K562 (cell line): Measurements from ENCODE around the gene SRRM4. TPM values are rescaled to one million over a fixed set of nuclear protein-coding genes. Genes with fewer than 3 reads are reported as not detected.

ENCODE experiments used
- ATAC-seq: fragments of 200-7000 bp; cut with Tn5 transposase; 3 replicates; pipeline ENCODE4 v1.9.1; 2020; ENCODE audit warnings: moderate library complexity
- BruUV-seq: library from RNA; stranded (reverse); fragments of 400-500 nt; replicated peaks from 2 replicates; lab custom pipeline; 2021; lab: Mats Ljungman, UMichigan
- CTCF ChIA-PET: fragments of 300-600 bp; formaldehyde crosslinking; extraction: SDS; loops from one replicate; lab custom pipeline; 2021; ENCODE audit warnings: low intra/inter-chr PET ratio; lab: Yijun Ruan, JAX
- POLR2A ChIA-PET: fragments of 300-600, 350-650 bp; sonication (Branson Sonifier 250); formaldehyde crosslinking; extraction: SDS; loops from one replicate; lab custom pipeline; 2021; ENCODE audit warnings: antibody characterized with exemption, inconsistent platforms; lab: Yijun Ruan, JAX
- DNase-seq, 4 experiments: peaks; one replicate each; pipeline versions ENCODE4 v3.0.0 to v3.0.0-alpha.2; 2011 to 2018; ENCODE audit warnings: low spot score in 3 of 4, mixed read lengths in 3 of 4; ENCODE audit errors: extremely low read depth in 1 of 4
- FAIRE-seq: peaks from 2 replicates; lab custom pipeline; 2011; peaks lifted over from hg19 to GRCh38; lab: Jason Lieb, UNC
- H2AFZ ChIP-seq: 2 replicates; pipeline ENCODE4 v1.6.0; 2011; ENCODE audit warnings: low read depth, low read length, control low read depth, inconsistent platforms
- H3K27ac ChIP-seq: fragments of 200-600 bp; 3 replicates; pipeline ENCODE4 v1.8.0; 2011; ENCODE audit warnings: low read depth, mild to moderate bottlenecking, control low read depth, inconsistent platforms, low read length, moderate library complexity, mixed read lengths; ENCODE audit errors: extremely low read depth
- H3K27me3 ChIP-seq, 2 experiments: fragments of 300-600 bp in 1 of 2; 2 replicates in 1 of 2; 3 replicates in 1 of 2; pipeline versions ENCODE4 v1.6.0 to v1.8.0; 2011; ENCODE audit warnings: inconsistent platforms in 2 of 2, low read length in 2 of 2, mild to moderate bottlenecking in 1 of 2, mixed read lengths in 1 of 2, moderate library complexity in 1 of 2; ENCODE audit not compliant: control insufficient read depth in 2 of 2, insufficient read depth in 2 of 2
- H3K36me3 ChIP-seq: fragments of 300-600 bp; 3 replicates; pipeline ENCODE4 v1.8.0; 2011; ENCODE audit warnings: mild to moderate bottlenecking, low read length, inconsistent platforms; ENCODE audit not compliant: control insufficient read depth, insufficient read depth
- H3K4me1 ChIP-seq, 2 experiments: fragments of 200-600 bp in 1 of 2; replicated peaks in 1 of 2; 2 replicates in 1 of 2; 3 replicates in 1 of 2; pipeline versions ENCODE4 v1.5.1 to v1.8.0; 2011; ENCODE audit warnings: inconsistent platforms in 2 of 2, low read length in 2 of 2, mild to moderate bottlenecking in 1 of 2, mixed read lengths in 1 of 2, moderate library complexity in 1 of 2; ENCODE audit not compliant: control insufficient read depth in 2 of 2, insufficient read depth in 2 of 2
- H3K4me2 ChIP-seq: 2 replicates; pipeline ENCODE4 v1.6.1; 2011; ENCODE audit warnings: low read length, control low read depth, inconsistent platforms, mixed read lengths; ENCODE audit not compliant: insufficient read depth
- H3K4me3 ChIP-seq: fragments of 200-600 bp; sonication (generic), shearing (Covaris generic); 2 replicates; pipeline ENCODE4 v1.5.1; 2016; ENCODE audit warnings: control low read depth, inconsistent platforms
- H3K79me2 ChIP-seq: fragments of 200-600 bp; 3 replicates; pipeline ENCODE4 v1.8.0; 2011; ENCODE audit warnings: low read length, inconsistent platforms; ENCODE audit not compliant: control insufficient read depth, insufficient read depth
- H3K9ac ChIP-seq, 2 experiments: 2 replicates each; pipeline versions ENCODE4 v1.6.0 to v1.6.1; 2011; ENCODE audit warnings: low read depth in 2 of 2, low read length in 2 of 2, control low read depth in 1 of 2, inconsistent platforms in 1 of 2, mild to moderate bottlenecking in 1 of 2, mixed read lengths in 1 of 2; ENCODE audit not compliant: insufficient read depth in 1 of 2
- H3K9me1 ChIP-seq: one replicate; pipeline ENCODE4 v1.6.0; 2011; ENCODE audit warnings: inconsistent platforms, mild to moderate bottlenecking, low read length, moderate library complexity; ENCODE audit not compliant: control insufficient read depth, insufficient read depth
- H3K9me3 ChIP-seq: replicated peaks from 2 replicates; pipeline ENCODE4 v1.5.1; 2011; ENCODE audit warnings: low read depth, low read length, inconsistent platforms; ENCODE audit not compliant: control insufficient read depth, insufficient read depth
- H4K20me1 ChIP-seq: replicated peaks from 2 replicates; pipeline ENCODE4 v1.6.1; 2011; ENCODE audit warnings: low read length, inconsistent platforms, mixed read lengths; ENCODE audit not compliant: control insufficient read depth, insufficient read depth
- ASH1L ChIP-seq: fragments of 450-650 bp; IDR thresholded peaks from 2 replicates; pipeline ENCODE4 v1.6.1; 2018; ENCODE audit warnings: borderline replicate concordance, mild to moderate bottlenecking, low read depth; ENCODE audit not compliant: partially characterized antibody
- NUFIP1 ChIP-seq: fragments of 450-650 bp; IDR thresholded peaks from 2 replicates; pipeline ENCODE4 v1.6.1; 2018; ENCODE audit not compliant: partially characterized antibody
- PPARD ChIP-seq: fragments of 250-450 bp; sonication (Bioruptor Pico); IDR thresholded peaks from 2 replicates; pipeline ENCODE4 v1.8.0; 2022; ENCODE audit warnings: inconsistent platforms, mild to moderate bottlenecking, moderate library complexity
- RAD21 ChIP-seq, 2 experiments: fragments of 250-450 bp in 1 of 2; fragments of 450-650 bp in 1 of 2; sonication (Bioruptor Pico) in 1 of 2; formaldehyde crosslinking in 1 of 2; IDR thresholded peaks in 1 of 2; conservative IDR thresholded peaks in 1 of 2; 2 replicates each; pipeline versions ENCODE4 v1.4.0 to v1.8.0; 2020 to 2022; ENCODE audit warnings: mild to moderate bottlenecking in 2 of 2, moderate library complexity in 1 of 2
- ZNF696 ChIP-seq: fragments of 250-450 bp; sonication (Bioruptor Pico); conservative IDR thresholded peaks from 2 replicates; pipeline ENCODE4 v1.4.0; 2020; ENCODE audit warnings: mild to moderate bottlenecking, moderate library complexity
- WGBS: fragments of 100-300 bp; shearing (Covaris generic); methylation state at CpG from one replicate; pipeline ENCODE4 v1.1.6; 2016; ENCODE audit warnings: low coverage, mixed read lengths; ENCODE audit not compliant: insufficient coverage; ENCODE audit errors: missing lambda C conversion rate; 5-methylcytosine and 5-hydroxymethylcytosine counted together
- in situ Hi-C: fragments of 300-500 bp; cut with MboI; formaldehyde crosslinking; loops from 4 replicates; pipeline ENCODE4 v1.15.0; 2018; ENCODE audit warnings: inconsistent platforms, mixed read lengths
- intact Hi-C: fragments of 100-400 bp; cut with micrococcal nuclease; formaldehyde crosslinking; loops from 2 replicates; pipeline ENCODE4 v1.14.2; 2022
- polyA plus RNA-seq, 8 experiments: library from polyadenylated mRNA; depleted of rRNA in 4 of 8; stranded (reverse) in 5 of 8; unstranded in 3 of 8; fragments of >200 nt; fragmentation: Nextera tagmentation in 2 of 8; fragmentation: Illumina TruSeq in 1 of 8; extraction: Ambion mirVana in 2 of 8; extraction: Trizol in 1 of 8; gene quantifications; 2 replicates each; pipeline versions ENCODE4 v1.2.1 to v1.2.3, GENCODE V29; 2011 to 2014; ENCODE audit warnings: inconsistent platforms in 1 of 8, missing spikeins in 1 of 8
- total RNA-seq, 7 experiments: library from RNA; depleted of rRNA in 6 of 7; stranded (reverse); fragments of >200 nt in 6 of 7; fragmentation: Illumina TruSeq in 2 of 7; extraction: Trizol in 2 of 7; gene quantifications; 2 replicates each; pipeline versions ENCODE4 v1.2.1 to v1.2.3, GENCODE V29; 2011 to 2021; ENCODE audit warnings: low replicate concordance in 1 of 7
- TF ChIP-seq, protein P1 (sequence below), 2 experiments: fragments of 450-650 bp; formaldehyde crosslinking in 1 of 2; IDR thresholded peaks; 2 replicates each; pipeline versions ENCODE4 v1.4.0 to v1.6.1; 2014 to 2020; ENCODE audit warnings: mild to moderate bottlenecking in 2 of 2, borderline replicate concordance in 1 of 2, low read depth in 1 of 2
- TF ChIP-seq, protein P2 (sequence below): fragments of 200-400 bp; formaldehyde crosslinking; IDR thresholded peaks from 2 replicates; pipeline ENCODE4 v1.6.1; 2017; ENCODE audit warnings: mild to moderate bottlenecking, low read depth, low read length, moderate library complexity

SRRM4 gene
- total and polyA plus RNA-seq, 9 of the 15 experiments (the other 6 are each of a cell fraction or from before 2014, with no cell fraction given) = not detected

DNA sequence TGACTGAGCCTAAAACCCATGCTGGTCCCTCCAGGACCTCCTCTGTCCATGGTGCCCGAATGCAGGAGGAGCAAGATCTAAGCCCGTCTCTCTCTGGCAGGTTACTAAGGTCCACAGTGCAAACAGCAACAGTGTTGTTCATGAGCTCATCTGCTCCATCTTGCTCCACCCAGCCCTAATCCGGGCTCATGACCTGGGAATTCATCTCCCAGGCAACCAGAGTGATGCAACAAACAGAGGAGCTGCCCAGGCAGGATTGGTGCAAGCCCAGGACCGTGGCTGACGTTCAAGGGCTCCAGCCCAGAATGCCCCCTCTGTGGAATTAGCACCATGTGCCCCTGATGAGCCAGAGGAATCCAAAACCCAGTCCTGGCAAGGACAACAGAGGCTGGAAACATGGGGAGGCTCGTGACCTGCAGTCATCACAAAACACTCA is 227.3 kb downstream of the SRRM4 start:
- Histone ChIP-seq H3K4me3 (no peak overlapping the region), H3K27me3 (peaks cover 0 to 5% of the 10 kb centered on the region in 2 experiments; a peak in 2 of 5 replicates), H3K4me2 (no peak overlapping the region), H3K36me3 (no peaks in the 10 kb centered on the region), H4K20me1 (no peaks in the 10 kb centered on the region), H3K9me1 (no peaks in the 10 kb centered on the region), H3K79me2 (no peaks in the 10 kb centered on the region), H3K27ac (no peak overlapping the region), H2AFZ (no peak overlapping the region), H3K9me3 (no peaks in the 10 kb centered on the region), H3K9ac (no peak overlapping the region), H3K4me1 (no peaks in the 10 kb centered on the region)
- ChIA-PET POLR2A (interaction anchor here (0.8 to 1.1 kb wide), 2 partner anchors 13 to 16 kb away, joined by 3 read pairs; no protein-coding TSS in a partner anchor), CTCF (no interaction called here)
- no peak for DNase-seq
- in situ Hi-C loops = no loop called here
- no TSS peak for BruUV-seq
- TF ChIP-seq PPARD (CRISPR knock-in tag) = no peak
- TF ChIP-seq, protein P1, sequence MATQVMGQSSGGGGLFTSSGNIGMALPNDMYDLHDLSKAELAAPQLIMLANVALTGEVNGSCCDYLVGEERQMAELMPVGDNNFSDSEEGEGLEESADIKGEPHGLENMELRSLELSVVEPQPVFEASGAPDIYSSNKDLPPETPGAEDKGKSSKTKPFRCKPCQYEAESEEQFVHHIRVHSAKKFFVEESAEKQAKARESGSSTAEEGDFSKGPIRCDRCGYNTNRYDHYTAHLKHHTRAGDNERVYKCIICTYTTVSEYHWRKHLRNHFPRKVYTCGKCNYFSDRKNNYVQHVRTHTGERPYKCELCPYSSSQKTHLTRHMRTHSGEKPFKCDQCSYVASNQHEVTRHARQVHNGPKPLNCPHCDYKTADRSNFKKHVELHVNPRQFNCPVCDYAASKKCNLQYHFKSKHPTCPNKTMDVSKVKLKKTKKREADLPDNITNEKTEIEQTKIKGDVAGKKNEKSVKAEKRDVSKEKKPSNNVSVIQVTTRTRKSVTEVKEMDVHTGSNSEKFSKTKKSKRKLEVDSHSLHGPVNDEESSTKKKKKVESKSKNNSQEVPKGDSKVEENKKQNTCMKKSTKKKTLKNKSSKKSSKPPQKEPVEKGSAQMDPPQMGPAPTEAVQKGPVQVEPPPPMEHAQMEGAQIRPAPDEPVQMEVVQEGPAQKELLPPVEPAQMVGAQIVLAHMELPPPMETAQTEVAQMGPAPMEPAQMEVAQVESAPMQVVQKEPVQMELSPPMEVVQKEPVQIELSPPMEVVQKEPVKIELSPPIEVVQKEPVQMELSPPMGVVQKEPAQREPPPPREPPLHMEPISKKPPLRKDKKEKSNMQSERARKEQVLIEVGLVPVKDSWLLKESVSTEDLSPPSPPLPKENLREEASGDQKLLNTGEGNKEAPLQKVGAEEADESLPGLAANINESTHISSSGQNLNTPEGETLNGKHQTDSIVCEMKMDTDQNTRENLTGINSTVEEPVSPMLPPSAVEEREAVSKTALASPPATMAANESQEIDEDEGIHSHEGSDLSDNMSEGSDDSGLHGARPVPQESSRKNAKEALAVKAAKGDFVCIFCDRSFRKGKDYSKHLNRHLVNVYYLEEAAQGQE (IDR thresholded peaks at IDR 0.05; ENCODE audit: borderline replicate concordance) = 0 out of 2 replicates have a peak, but pooled peaks have one; percentile 23
- TF ChIP-seq, protein P1 (CRISPR knock-in tag; IDR thresholded peaks at IDR 0.05; ENCODE audit: low read depth) = no peak
- no peak for TF ChIP-seq NUFIP1
- TF ChIP-seq ASH1L = no peak
- TF ChIP-seq RAD21 (CRISPR knock-in tag; conservative IDR thresholded peaks at IDR 0.05 in 1 of 2, IDR thresholded peaks at IDR 0.05 in 1 of 2) = no peak
- no peak for TF ChIP-seq ZNF696 (CRISPR knock-in tag)
- TF ChIP-seq, protein P2, sequence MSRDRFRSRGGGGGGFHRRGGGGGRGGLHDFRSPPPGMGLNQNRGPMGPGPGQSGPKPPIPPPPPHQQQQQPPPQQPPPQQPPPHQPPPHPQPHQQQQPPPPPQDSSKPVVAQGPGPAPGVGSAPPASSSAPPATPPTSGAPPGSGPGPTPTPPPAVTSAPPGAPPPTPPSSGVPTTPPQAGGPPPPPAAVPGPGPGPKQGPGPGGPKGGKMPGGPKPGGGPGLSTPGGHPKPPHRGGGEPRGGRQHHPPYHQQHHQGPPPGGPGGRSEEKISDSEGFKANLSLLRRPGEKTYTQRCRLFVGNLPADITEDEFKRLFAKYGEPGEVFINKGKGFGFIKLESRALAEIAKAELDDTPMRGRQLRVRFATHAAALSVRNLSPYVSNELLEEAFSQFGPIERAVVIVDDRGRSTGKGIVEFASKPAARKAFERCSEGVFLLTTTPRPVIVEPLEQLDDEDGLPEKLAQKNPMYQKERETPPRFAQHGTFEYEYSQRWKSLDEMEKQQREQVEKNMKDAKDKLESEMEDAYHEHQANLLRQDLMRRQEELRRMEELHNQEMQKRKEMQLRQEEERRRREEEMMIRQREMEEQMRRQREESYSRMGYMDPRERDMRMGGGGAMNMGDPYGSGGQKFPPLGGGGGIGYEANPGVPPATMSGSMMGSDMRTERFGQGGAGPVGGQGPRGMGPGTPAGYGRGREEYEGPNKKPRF = no peak
- FAIRE-seq = no peak
- no peak for ATAC-seq
- WGBS = 0% methylated on average over 6 of the region's 6 CpGs
- intact Hi-C loops = no loop called here
